Keratinocyte (primary cell): Measurements from ENCODE around the gene BUD31. TPM values are rescaled to one million over a fixed set of nuclear protein-coding genes. Genes with fewer than 3 reads are reported as not detected.

Experiments used
- DNase-seq: peaks from one replicate; pipeline ENCODE4 v3.0.0-alpha.2; 2011; ENCODE audit warnings: low read depth, missing footprints, low spot score
- FAIRE-seq: peaks from 2 replicates; lab custom pipeline; 2011; peaks lifted over from hg19 to GRCh38; lab: Jason Lieb, UNC
- H2AFZ ChIP-seq: 2 replicates; pipeline ENCODE4 v1.6.0; 2012; ENCODE audit warnings: low read length, control low read depth, inconsistent platforms; ENCODE audit not compliant: control insufficient read depth
- H3K27ac ChIP-seq: 2 replicates; pipeline ENCODE4 v1.5.1; 2011; ENCODE audit warnings: low read length; ENCODE audit not compliant: control insufficient read depth, insufficient read depth
- H3K27me3 ChIP-seq: 3 replicates; pipeline ENCODE4 v1.6.0; 2011; ENCODE audit warnings: low read length; ENCODE audit not compliant: control insufficient read depth, insufficient read depth; ENCODE audit errors: extremely low read depth
- H3K36me3 ChIP-seq, 2 experiments: 2 replicates in 1 of 2; 3 replicates in 1 of 2; pipeline ENCODE4 v1.5.1; 2011; ENCODE audit warnings: low read length in 2 of 2, mild to moderate bottlenecking in 1 of 2; ENCODE audit not compliant: control insufficient read depth in 2 of 2, insufficient read depth in 2 of 2; ENCODE audit errors: extremely low read depth in 1 of 2
- H3K4me1 ChIP-seq: 3 replicates; pipeline ENCODE4 v1.5.1; 2011; ENCODE audit warnings: low read length; ENCODE audit not compliant: control insufficient read depth, insufficient read depth; ENCODE audit errors: extremely low read depth
- H3K4me2 ChIP-seq: 3 replicates; pipeline ENCODE4 v1.6.0; 2011; ENCODE audit warnings: low read depth, low read length; ENCODE audit not compliant: control insufficient read depth, insufficient read depth; ENCODE audit errors: extremely low read depth
- H3K4me3 ChIP-seq, 3 experiments: fragments of 200-600 bp in 1 of 3; sonication (generic) in 1 of 3; 2 replicates in 2 of 3; 3 replicates in 1 of 3; pipeline ENCODE4 v1.5.1; 2011 to 2016; ENCODE audit warnings: low read length in 3 of 3, mild to moderate bottlenecking in 3 of 3, control low read depth in 2 of 3, inconsistent platforms in 1 of 3, low read depth in 1 of 3, mixed read lengths in 1 of 3, mixed run types in 1 of 3, moderate library complexity in 1 of 3; ENCODE audit not compliant: control insufficient read depth in 2 of 3, insufficient read depth in 2 of 3; ENCODE audit errors: extremely low read depth in 1 of 3
- H3K79me2 ChIP-seq: 2 replicates; pipeline ENCODE4 v1.6.0; 2012; ENCODE audit warnings: low read length; ENCODE audit not compliant: control insufficient read depth, insufficient read depth
- H3K9ac ChIP-seq: 3 replicates; pipeline ENCODE4 v1.6.0; 2011; ENCODE audit warnings: low read length; ENCODE audit not compliant: control insufficient read depth, insufficient read depth; ENCODE audit errors: extremely low read depth
- H3K9me1 ChIP-seq: 3 replicates; pipeline ENCODE4 v1.6.0; 2011; ENCODE audit warnings: low read length; ENCODE audit not compliant: control insufficient read depth, insufficient read depth; ENCODE audit errors: extremely low read depth
- H3K9me3 ChIP-seq: 2 replicates; pipeline ENCODE4 v1.5.1; 2012; ENCODE audit warnings: low read depth, low read length; ENCODE audit not compliant: control insufficient read depth
- H4K20me1 ChIP-seq: 3 replicates; pipeline ENCODE4 v1.6.0; 2011; ENCODE audit warnings: low read length; ENCODE audit not compliant: control insufficient read depth, insufficient read depth; ENCODE audit errors: extremely low read depth
- CTCF ChIP-seq, 3 experiments: IDR thresholded peaks in 1 of 3; conservative IDR thresholded peaks in 1 of 3; optimal IDR thresholded peaks in 1 of 3; 2 replicates in 2 of 3; 3 replicates in 1 of 3; pipeline versions ENCODE3 to v1.5.1; 2011; ENCODE audit warnings: low read length in 3 of 3, mild to moderate bottlenecking in 3 of 3, moderate library complexity in 2 of 3, control low read depth in 1 of 3, inconsistent platforms in 1 of 3; ENCODE audit not compliant: insufficient read depth in 2 of 3; ENCODE audit errors: extremely low read depth in 1 of 3
- EZH2 ChIP-seq: IDR thresholded peaks from one replicate; pipeline ENCODE4 v1.6.1; 2012; ENCODE audit warnings: inconsistent platforms, mild to moderate bottlenecking, low read length, moderate library complexity
- dilution Hi-C: fragments of 300-500 bp; cut with MboI; formaldehyde crosslinking; loops from one replicate; pipeline ENCODE4 v1.7.0; 2020; ENCODE audit warnings: low sequenced_read_pairs; ENCODE audit not compliant: extremely low pct_ligation_motif_present
- polyA plus RNA-seq, 5 experiments: library from polyadenylated mRNA; depleted of rRNA in 3 of 5; stranded (reverse) in 3 of 5; stranded (forward) in 1 of 5; unstranded in 1 of 5; fragments of >200 nt; gene quantifications; 1 replicate in 1 of 5; 2 replicates in 3 of 5; 3 replicates in 1 of 5; pipeline versions ENCODE4 v1.2.1 to v1.2.3, GENCODE V29; 2011 to 2012; ENCODE audit warnings: missing spikeins in 2 of 5, low read depth in 1 of 5, low replicate concordance in 1 of 5

BUD31 gene
- polyA plus RNA-seq, 1 donor (not counting 4 experiments of a cell fraction or from before 2014, with no cell fraction given): 73.3 TPM

- Histone ChIP-seq H3K9me1 (peaks cover 4% of the 10 kb centered on the region), H3K79me2 (peaks cover 50% of the 10 kb centered on the region), H4K20me1 (peaks cover 19% of the 10 kb centered on the region), H3K27ac (no peak overlapping the region), H3K4me2 (no peak overlapping the region), H3K4me3 (no peak overlapping the region), H3K36me3 (peaks cover 39 to 78% of the 10 kb centered on the region in 2 experiments), H3K4me1 (peaks cover 10% of the 10 kb centered on the region), H3K27me3 (no peaks in the 10 kb centered on the region), H2AFZ (no peak overlapping the region), H3K9ac (no peak overlapping the region), H3K9me3 (no peaks in the 10 kb centered on the region)
- no peak for DNase-seq
- TF ChIP-seq EZH2 (no peak), CTCF (optimal IDR thresholded peaks at IDR 0.05 in 1 of 3, IDR thresholded peaks at IDR 0.05 in 1 of 3, conservative IDR thresholded peaks at IDR 0.05 in 1 of 3; ENCODE audit: extremely low read depth in 1 of 3, insufficient read depth in 2 of 3, low read length in 3 of 3) (no peak)
- dilution Hi-C loops: no loop called here
- FAIRE-seq: no peak
These were observed 47.5 kb downstream of the BUD31 start for GRCh38 chr7:99456288-99456687.

- Histone ChIP-seq H3K4me1 (peaks cover 12% of the 10 kb centered on the region), H2AFZ (no peak overlapping the region), H3K79me2 (peaks cover 58% of the 10 kb centered on the region), H4K20me1 (peaks cover 19% of the 10 kb centered on the region), H3K9ac (no peak overlapping the region), H3K9me1 (peaks cover 4% of the 10 kb centered on the region), H3K27ac (no peak overlapping the region), H3K4me3 (no peak overlapping the region), H3K36me3 (peaks cover 35 to 71% of the 10 kb centered on the region in 2 experiments), H3K4me2 (no peak overlapping the region), H3K9me3 (no peaks in the 10 kb centered on the region), H3K27me3 (no peaks in the 10 kb centered on the region)
- DNase-seq (no peak), FAIRE-seq (no peak)
- dilution Hi-C loops: no loop called here
- TF ChIP-seq CTCF (optimal IDR thresholded peaks at IDR 0.05 in 1 of 3, IDR thresholded peaks at IDR 0.05 in 1 of 3, conservative IDR thresholded peaks at IDR 0.05 in 1 of 3; ENCODE audit: extremely low read depth in 1 of 3, insufficient read depth in 2 of 3, low read length in 3 of 3) (no peak), EZH2 (no peak)
These were observed 48.4 kb downstream of the BUD31 start for GRCh38 chr7:99457050-99457649.
